Ishikawa (cell line): ENCODE results near the gene FGF12.

ENCODE experiments used
- FOXM1 ChIP-seq: IDR thresholded peaks from 2 replicates; pipeline ENCODE4 v1.6.1; 2012; ENCODE audit warnings: low read depth, borderline replicate concordance
- TF ChIP-seq, protein P1 (sequence below): IDR thresholded peaks from 2 replicates; pipeline ENCODE4 v1.6.1; 2012; ENCODE audit warnings: low read depth, mild to moderate bottlenecking

DNA sequence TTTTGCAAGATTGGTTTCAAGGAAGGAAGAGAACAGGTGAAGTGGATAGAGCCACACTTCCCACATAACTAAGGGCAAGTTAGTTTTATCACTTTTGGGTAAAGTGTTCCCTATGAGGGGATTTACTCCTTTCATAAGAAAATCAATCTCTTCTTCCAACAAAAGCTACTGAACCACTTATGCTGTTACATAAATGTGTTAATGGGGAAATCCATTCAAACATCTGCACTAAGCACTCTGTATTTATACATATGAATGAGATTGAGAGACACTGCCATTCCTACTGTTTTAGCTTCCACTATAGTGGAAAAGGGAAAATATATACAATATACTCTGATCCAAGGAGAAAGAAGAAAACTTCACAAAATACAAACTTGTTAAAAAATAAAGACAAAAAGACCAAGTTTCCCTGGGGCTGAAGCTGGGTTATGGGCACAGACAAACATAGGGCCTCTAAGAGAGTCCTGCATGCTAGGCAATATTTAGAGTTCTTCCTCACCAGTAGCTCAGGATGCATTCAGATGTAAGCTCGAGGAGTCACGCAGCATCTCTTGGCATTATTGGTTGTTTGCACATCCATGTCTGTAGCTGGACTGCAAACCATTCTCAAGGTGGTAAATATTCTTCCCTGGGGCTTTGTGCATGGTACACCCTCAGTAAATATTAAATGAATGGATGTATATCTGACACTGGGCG is 454.2 kb downstream of the FGF12 start:
- TF ChIP-seq FOXM1 = no peak
- TF ChIP-seq, protein P1, sequence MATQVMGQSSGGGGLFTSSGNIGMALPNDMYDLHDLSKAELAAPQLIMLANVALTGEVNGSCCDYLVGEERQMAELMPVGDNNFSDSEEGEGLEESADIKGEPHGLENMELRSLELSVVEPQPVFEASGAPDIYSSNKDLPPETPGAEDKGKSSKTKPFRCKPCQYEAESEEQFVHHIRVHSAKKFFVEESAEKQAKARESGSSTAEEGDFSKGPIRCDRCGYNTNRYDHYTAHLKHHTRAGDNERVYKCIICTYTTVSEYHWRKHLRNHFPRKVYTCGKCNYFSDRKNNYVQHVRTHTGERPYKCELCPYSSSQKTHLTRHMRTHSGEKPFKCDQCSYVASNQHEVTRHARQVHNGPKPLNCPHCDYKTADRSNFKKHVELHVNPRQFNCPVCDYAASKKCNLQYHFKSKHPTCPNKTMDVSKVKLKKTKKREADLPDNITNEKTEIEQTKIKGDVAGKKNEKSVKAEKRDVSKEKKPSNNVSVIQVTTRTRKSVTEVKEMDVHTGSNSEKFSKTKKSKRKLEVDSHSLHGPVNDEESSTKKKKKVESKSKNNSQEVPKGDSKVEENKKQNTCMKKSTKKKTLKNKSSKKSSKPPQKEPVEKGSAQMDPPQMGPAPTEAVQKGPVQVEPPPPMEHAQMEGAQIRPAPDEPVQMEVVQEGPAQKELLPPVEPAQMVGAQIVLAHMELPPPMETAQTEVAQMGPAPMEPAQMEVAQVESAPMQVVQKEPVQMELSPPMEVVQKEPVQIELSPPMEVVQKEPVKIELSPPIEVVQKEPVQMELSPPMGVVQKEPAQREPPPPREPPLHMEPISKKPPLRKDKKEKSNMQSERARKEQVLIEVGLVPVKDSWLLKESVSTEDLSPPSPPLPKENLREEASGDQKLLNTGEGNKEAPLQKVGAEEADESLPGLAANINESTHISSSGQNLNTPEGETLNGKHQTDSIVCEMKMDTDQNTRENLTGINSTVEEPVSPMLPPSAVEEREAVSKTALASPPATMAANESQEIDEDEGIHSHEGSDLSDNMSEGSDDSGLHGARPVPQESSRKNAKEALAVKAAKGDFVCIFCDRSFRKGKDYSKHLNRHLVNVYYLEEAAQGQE = no peak
